LNCaP clone FGC (cell line): ENCODE measurements around the gene RADIL.
A peak's percentile ranks its signal among the peaks of the same experiment; 100 is the strongest.

Source experiments
- DNase-seq: peaks from one replicate; pipeline ENCODE4 v3.0.0-alpha.2; 2011; ENCODE audit warnings: low read depth
- H3K4me3 ChIP-seq: 2 replicates; pipeline ENCODE4 v1.5.1; 2011; ENCODE audit warnings: mild to moderate bottlenecking, low read depth, low read length, control low read depth
- TF ChIP-seq, protein P1 (sequence below): IDR thresholded peaks from 2 replicates; pipeline ENCODE4 v1.5.1; 2012; ENCODE audit warnings: mild to moderate bottlenecking; ENCODE audit not compliant: control insufficient read depth, insufficient read depth; ENCODE audit errors: extremely low read depth

The RADIL gene

DNA sequence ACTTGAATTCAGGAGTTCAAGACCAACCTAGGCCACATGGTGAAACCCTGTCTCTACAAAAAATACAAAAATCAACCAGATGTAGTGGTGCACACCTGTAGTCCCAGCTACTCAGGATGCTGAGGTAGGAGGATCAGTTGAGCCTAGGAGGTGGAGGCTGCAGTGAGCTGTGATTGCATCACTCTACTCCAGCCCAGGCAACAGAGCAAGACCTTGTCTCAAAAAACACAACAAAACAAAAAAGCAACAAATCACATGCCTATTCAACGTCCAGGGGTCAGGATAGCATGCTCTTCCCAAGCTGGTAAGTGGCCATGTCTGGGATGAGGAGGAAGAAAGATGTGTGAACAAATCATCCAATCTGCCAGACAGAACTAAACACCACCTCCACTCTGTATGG lies 6.2 kb upstream of the RADIL start:
- DNase-seq: no peak
- TF ChIP-seq, protein P1, sequence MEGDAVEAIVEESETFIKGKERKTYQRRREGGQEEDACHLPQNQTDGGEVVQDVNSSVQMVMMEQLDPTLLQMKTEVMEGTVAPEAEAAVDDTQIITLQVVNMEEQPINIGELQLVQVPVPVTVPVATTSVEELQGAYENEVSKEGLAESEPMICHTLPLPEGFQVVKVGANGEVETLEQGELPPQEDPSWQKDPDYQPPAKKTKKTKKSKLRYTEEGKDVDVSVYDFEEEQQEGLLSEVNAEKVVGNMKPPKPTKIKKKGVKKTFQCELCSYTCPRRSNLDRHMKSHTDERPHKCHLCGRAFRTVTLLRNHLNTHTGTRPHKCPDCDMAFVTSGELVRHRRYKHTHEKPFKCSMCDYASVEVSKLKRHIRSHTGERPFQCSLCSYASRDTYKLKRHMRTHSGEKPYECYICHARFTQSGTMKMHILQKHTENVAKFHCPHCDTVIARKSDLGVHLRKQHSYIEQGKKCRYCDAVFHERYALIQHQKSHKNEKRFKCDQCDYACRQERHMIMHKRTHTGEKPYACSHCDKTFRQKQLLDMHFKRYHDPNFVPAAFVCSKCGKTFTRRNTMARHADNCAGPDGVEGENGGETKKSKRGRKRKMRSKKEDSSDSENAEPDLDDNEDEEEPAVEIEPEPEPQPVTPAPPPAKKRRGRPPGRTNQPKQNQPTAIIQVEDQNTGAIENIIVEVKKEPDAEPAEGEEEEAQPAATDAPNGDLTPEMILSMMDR: no peak
- H3K4me3 ChIP-seq: no peak overlapping the region

DNA sequence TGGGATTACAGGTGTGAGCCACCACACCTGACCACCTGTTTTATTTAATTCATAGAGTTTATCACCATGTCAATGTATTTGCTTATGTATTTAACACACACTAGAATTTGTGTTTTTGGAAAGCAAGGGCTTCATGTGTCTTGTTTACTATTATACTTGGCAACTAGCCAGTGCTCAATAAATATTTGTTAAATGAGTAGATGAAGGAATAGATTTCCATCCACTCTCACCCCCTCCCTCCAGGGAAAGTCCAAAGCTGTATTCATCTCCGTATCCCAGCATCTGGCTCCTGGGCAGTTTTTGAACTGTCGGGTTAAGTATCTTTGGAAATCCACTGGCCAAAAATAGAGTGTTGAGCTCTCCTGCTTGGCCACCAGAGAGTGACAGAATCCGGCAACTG lies 4.6 kb upstream of the RADIL start:
- peak; percentile 87 for DNase-seq

DNA sequence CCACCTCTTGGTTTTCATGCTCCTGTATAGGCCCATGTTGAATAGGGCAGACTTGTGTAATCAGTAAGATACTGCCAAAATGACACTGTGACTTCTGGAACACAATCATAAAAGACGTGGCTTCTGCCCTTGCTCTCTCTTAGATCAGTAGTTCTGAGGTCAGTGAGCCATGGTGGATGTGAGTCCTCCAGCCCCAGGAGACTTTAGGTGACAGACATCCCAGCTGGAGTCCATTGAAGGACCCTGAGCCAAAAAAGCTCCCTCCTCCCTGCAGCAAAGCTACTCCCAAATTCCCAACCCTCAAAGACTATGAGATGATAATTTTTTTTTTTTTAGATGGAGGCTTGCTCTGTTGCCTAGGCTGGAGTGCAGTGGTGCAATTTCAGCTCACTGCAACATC lies 3.2 kb upstream of the RADIL start:
- H3K4me3 ChIP-seq: no peak overlapping the region
- TF ChIP-seq, protein P1: no peak
- no peak for DNase-seq

More for the DNA sequence above, 4.6 kb upstream of the RADIL start:
- H3K4me3 ChIP-seq: no peak overlapping the region
- TF ChIP-seq, protein P1: no peak

- TF ChIP-seq, protein P1: no peak
- no peak for DNase-seq
These were observed 1.8 kb upstream of the RADIL start for GRCh38 chr7:4885317-4885807.

DNA sequence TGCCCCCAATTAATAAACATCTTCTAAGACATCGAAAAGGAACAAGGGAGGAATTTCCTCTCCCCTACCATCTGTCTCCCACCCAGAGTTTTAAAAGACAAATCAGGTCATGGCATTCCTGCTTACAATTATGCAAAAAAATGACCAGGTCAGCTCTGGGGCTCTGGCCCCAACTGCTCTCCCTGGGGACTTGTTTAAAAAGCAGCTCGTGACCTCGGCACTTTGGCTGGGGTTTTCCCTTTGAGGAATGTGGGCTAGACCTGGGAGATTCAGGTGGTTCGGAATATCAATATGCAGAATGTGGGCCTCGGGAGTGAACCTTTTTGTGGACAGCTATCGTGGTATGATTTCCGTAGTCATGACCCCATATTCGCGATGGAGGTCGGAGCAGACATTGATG lies 648 bp upstream of the RADIL start:
- TF ChIP-seq, protein P1: no peak
- no peak overlapping the region for H3K4me3 ChIP-seq
- no peak for DNase-seq

More at GRCh38 chr7:4885317-4885807, 1.8 kb upstream of the RADIL start:
- no peak overlapping the region for H3K4me3 ChIP-seq

DNA sequence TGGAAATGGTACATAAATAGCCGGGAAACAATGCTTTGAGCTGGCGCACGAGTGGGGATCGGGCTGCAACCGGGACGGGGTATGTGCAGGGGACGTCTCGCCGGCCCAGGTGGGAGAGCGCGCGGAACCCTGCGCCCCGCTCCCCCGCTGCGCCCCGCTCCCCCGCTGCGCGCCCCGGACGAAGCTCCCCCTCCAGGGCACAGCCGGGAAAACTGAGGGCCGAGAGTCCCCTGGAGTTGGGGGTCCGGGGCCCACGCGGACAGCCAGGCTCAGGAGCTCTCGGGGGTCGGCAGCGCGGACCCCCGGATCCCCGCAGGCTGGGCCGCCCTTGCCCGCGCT lies 514 bp downstream of the RADIL start:
- TF ChIP-seq, protein P1: no peak
- peak overlapping the region; percentile 43 for H3K4me3 ChIP-seq
- no peak for DNase-seq

GRCh38 chr7:4882169-4883032 lies 1.1 kb downstream of the RADIL start:
- no peak overlapping the region for H3K4me3 ChIP-seq
- no peak for DNase-seq
- TF ChIP-seq, protein P1: no peak
